Fibroblast of pulmonary artery (primary cell): ENCODE results near the gene AGAP2.
A peak's percentile ranks its signal among the peaks of the same experiment; 100 is the strongest.
"Not testable (repeated sequence)": the region's sequence is repeated elsewhere in the genome, so short reads cannot be mapped to it uniquely, and the experiment has no call there.

Experiments
- DNase-seq: peaks from one replicate; pipeline ENCODE4 v3.0.0-alpha.2; 2010; ENCODE audit warnings: low read depth
- H3K4me3 ChIP-seq: replicated peaks from 2 replicates; pipeline ENCODE4 v1.5.1; 2011; ENCODE audit warnings: low read depth, mild to moderate bottlenecking, control low read depth, low read length, moderate library complexity
- TF ChIP-seq, protein P1 (sequence below): IDR thresholded peaks from 2 replicates; pipeline ENCODE4 v1.5.1; 2011; ENCODE audit warnings: mild to moderate bottlenecking, control low read depth, low read length, inconsistent platforms; ENCODE audit errors: missing control alignments

Gene AGAP2

GRCh38 chr12:57780284-57780897, 41.8 kb upstream of the AGAP2 start:
- DNase-seq, result no peak
- TF ChIP-seq, protein P1, sequence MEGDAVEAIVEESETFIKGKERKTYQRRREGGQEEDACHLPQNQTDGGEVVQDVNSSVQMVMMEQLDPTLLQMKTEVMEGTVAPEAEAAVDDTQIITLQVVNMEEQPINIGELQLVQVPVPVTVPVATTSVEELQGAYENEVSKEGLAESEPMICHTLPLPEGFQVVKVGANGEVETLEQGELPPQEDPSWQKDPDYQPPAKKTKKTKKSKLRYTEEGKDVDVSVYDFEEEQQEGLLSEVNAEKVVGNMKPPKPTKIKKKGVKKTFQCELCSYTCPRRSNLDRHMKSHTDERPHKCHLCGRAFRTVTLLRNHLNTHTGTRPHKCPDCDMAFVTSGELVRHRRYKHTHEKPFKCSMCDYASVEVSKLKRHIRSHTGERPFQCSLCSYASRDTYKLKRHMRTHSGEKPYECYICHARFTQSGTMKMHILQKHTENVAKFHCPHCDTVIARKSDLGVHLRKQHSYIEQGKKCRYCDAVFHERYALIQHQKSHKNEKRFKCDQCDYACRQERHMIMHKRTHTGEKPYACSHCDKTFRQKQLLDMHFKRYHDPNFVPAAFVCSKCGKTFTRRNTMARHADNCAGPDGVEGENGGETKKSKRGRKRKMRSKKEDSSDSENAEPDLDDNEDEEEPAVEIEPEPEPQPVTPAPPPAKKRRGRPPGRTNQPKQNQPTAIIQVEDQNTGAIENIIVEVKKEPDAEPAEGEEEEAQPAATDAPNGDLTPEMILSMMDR, result no peak
- no peak overlapping the region for H3K4me3 ChIP-seq

DNA sequence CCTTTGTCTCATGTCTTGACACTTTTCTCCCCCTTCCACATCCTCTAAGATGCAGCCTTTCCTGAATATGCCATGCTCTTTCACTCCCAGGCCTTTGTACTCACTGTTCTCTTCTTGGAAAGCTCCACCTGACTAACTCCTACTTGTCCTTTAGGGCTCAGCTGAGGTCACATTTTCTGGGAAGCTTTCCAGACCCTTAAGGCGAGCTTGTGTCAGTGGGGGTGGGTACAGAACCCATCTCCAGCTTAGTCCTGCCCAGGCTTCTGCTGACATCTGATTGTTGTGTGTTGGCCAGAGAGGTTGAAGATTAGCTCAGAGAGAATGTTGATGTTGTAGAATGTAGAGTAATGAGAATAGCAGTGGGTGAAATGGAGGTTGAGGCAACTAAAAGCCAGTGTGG, 41.2 kb upstream of the AGAP2 start:
- peak; percentile 35 for DNase-seq
- no peak overlapping the region for H3K4me3 ChIP-seq
- TF ChIP-seq, protein P1, result no peak

GRCh38 chr12:57777911-57778310, 39.4 kb upstream of the AGAP2 start:
- no peak for DNase-seq
- TF ChIP-seq, protein P1, result no peak
- H3K4me3 ChIP-seq, result no peak overlapping the region

DNA sequence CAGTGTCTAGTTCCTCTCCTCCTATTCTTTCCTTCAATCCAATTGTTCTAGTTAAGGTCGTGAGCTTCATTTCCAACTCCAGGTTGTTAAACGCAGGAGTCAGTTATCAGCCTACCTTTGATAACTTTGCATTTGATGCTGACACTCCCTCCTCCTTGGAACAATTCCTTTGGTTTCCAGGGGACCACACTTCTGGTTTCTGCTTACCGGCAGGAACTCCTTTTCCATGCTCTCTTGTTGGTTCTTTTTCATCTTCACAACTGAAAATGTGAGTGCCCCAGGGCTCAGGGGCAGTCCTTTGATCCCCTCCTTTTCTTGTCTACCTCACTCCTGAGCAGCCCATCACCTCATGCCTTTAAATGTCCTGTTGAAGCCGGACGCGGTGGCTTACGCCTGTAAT, 38.8 kb upstream of the AGAP2 start:
- H3K4me3 ChIP-seq, result no peak overlapping the region
- TF ChIP-seq, protein P1, result no peak
- DNase-seq, result no peak

GRCh38 chr12:57776247-57776587, 37.7 kb upstream of the AGAP2 start:
- DNase-seq, result no peak
- TF ChIP-seq, protein P1, result no peak
- H3K4me3 ChIP-seq, result no peak overlapping the region

DNA sequence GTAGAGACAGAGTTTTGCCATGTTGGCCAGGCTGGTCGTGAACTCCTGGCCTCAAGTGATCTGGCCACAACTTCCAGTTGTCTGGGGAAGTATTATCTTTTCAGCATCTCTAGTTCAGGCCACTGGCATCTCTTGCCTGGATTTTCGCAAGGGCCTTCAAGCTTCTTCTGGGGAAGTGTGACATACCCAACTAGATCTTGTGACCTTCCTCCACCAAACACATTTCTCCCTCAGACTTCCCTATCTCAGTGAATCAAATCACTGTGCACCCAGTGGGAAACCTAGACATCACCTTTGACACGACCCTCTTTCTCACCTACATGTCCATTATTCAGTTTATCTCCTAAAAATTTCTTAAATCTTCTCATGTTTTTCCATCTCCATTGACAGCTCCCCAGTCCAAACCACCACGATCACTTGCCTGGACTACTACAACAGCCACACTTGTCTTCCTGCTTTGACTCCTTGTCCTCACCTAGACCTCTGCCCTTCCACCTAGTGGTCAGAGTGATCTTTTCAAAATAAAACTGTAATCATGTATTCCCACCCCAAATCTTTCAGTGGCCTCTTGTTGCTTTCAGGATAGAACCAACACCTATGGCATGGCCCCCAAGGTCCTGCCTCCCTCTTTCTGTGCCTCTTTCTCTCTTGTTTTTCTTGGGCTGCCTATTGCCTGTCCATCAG, 37.2 kb upstream of the AGAP2 start:
- DNase-seq, result no peak
- H3K4me3 ChIP-seq, result no peak overlapping the region
- TF ChIP-seq, protein P1, result no peak

- DNase-seq, result no peak
- TF ChIP-seq, protein P1, result no peak
- no peak overlapping the region for H3K4me3 ChIP-seq
Measured at GRCh38 chr12:57775044-57775443, 36.5 kb upstream of the AGAP2 start.

- DNase-seq, H3K4me3 ChIP-seq: not testable (repeated sequence)
Measured at GRCh38 chr12:57774634-57775033, 36.1 kb upstream of the AGAP2 start.
